Astrocyte (in vitro differentiated cells and primary cell): ENCODE data around the gene SPAG6. TPM values are rescaled to one million over a fixed set of nuclear protein-coding genes. Genes with fewer than 3 reads are reported as not detected.

Experiments
- DNase-seq: peaks from one replicate; pipeline ENCODE4 v3.0.0-alpha.2; 2010; ENCODE audit warnings: low read depth
- FAIRE-seq: peaks from 2 replicates; lab custom pipeline; 2011; peaks lifted over from hg19 to GRCh38; lab: Jason Lieb, UNC
- H2AFZ ChIP-seq: 2 replicates; pipeline ENCODE4 v1.6.0; 2012; ENCODE audit warnings: low read depth, low read length, inconsistent platforms
- H3K27ac ChIP-seq: 2 replicates; pipeline ENCODE4 v1.5.1; 2011; ENCODE audit warnings: low read depth, low read length, inconsistent platforms
- H3K27me3 ChIP-seq: 2 replicates; pipeline ENCODE4 v1.6.0; 2011; ENCODE audit warnings: low read length, inconsistent platforms; ENCODE audit not compliant: insufficient read depth
- H3K36me3 ChIP-seq: 2 replicates; pipeline ENCODE4 v1.5.1; 2011; ENCODE audit warnings: low read length, inconsistent platforms; ENCODE audit not compliant: insufficient read depth
- H3K4me1 ChIP-seq: 2 replicates; pipeline ENCODE4 v1.5.1; 2011; ENCODE audit warnings: low read length, inconsistent platforms; ENCODE audit not compliant: insufficient read depth
- H3K4me2 ChIP-seq: 2 replicates; pipeline ENCODE4 v1.6.0; 2012; ENCODE audit warnings: low read length, inconsistent platforms
- H3K4me3 ChIP-seq: 2 replicates; pipeline ENCODE4 v1.5.1; 2011; ENCODE audit warnings: low read depth, mild to moderate bottlenecking, low read length, inconsistent platforms; ENCODE audit not compliant: insufficient read depth
- H3K79me2 ChIP-seq: 2 replicates; pipeline ENCODE4 v1.6.0; 2012; ENCODE audit warnings: mild to moderate bottlenecking, low read length, inconsistent platforms; ENCODE audit not compliant: insufficient read depth
- H3K9ac ChIP-seq: 2 replicates; pipeline ENCODE4 v1.6.0; 2012; ENCODE audit warnings: mild to moderate bottlenecking, low read length, inconsistent platforms
- H3K9me3 ChIP-seq: 2 replicates; pipeline ENCODE4 v1.5.1; 2012; ENCODE audit warnings: low read depth, mild to moderate bottlenecking, low read length, inconsistent platforms; ENCODE audit not compliant: insufficient read depth
- H4K20me1 ChIP-seq: 2 replicates; pipeline ENCODE4 v1.6.0; 2012; ENCODE audit warnings: low read length, inconsistent platforms; ENCODE audit not compliant: insufficient read depth
- H3K27ac Mint-ChIP-seq: one replicate; pipeline ENCODE4 v1.8.0; 2021; ENCODE audit warnings: mild to moderate bottlenecking, mixed read lengths; ENCODE audit not compliant: unreplicated experiment
- H3K27me3 Mint-ChIP-seq: one replicate; pipeline ENCODE4 v1.8.0; 2021; ENCODE audit warnings: low read depth, mixed read lengths; ENCODE audit not compliant: unreplicated experiment
- H3K36me3 Mint-ChIP-seq: one replicate; pipeline ENCODE4 v1.8.0; 2021; ENCODE audit warnings: low read depth, mixed read lengths; ENCODE audit not compliant: unreplicated experiment
- H3K4me1 Mint-ChIP-seq: one replicate; pipeline ENCODE4 v1.8.0; 2021; ENCODE audit warnings: low read depth, mixed read lengths; ENCODE audit not compliant: unreplicated experiment
- H3K4me3 Mint-ChIP-seq: one replicate; pipeline ENCODE4 v1.8.0; 2021; ENCODE audit warnings: mild to moderate bottlenecking, moderate library complexity, mixed read lengths; ENCODE audit not compliant: unreplicated experiment
- H3K9me3 Mint-ChIP-seq: one replicate; pipeline ENCODE4 v1.8.0; 2021; ENCODE audit warnings: mild to moderate bottlenecking, mixed read lengths; ENCODE audit not compliant: unreplicated experiment
- EZH2 ChIP-seq: IDR thresholded peaks from 2 replicates; pipeline ENCODE4 v1.6.1; 2012; ENCODE audit warnings: mild to moderate bottlenecking, low read length, inconsistent platforms; ENCODE audit not compliant: insufficient read depth
- total RNA-seq: library from RNA; stranded (reverse); gene quantifications from 2 replicates; pipeline ENCODE4 v1.2.1, GENCODE V29; 2021
- TF ChIP-seq, protein P1 (sequence below): IDR thresholded peaks from 2 replicates; pipeline ENCODE4 v1.5.1; 2011; ENCODE audit warnings: low read depth, mild to moderate bottlenecking, inconsistent platforms, low read length, moderate library complexity; ENCODE audit not compliant: insufficient read depth

Gene SPAG6
- total RNA-seq, 1 donor from 2014 or later, result not detected

- Histone ChIP-seq H3K4me1 (peaks cover 8% of the 10 kb centered on the region), H3K9me3 (peaks cover 4% of the 10 kb centered on the region), H3K4me3 (no peak overlapping the region), H3K79me2 (no peaks in the 10 kb centered on the region), H3K27ac (no peak overlapping the region), H3K27me3 (peaks cover 69% of the 10 kb centered on the region), H3K36me3 (no peaks in the 10 kb centered on the region), H2AFZ (no peak overlapping the region), H4K20me1 (no peaks in the 10 kb centered on the region), H3K9ac (no peak overlapping the region), H3K4me2 (no peak overlapping the region)
- Mint-ChIP-seq H3K9me3 (peaks cover 14% of the 10 kb centered on the region), H3K36me3 (peaks cover 4% of the 10 kb centered on the region), H3K4me3 (no peak overlapping the region), H3K4me1 (peaks cover 3% of the 10 kb centered on the region), H3K27me3 (peaks cover 69% of the 10 kb centered on the region), H3K27ac (no peak overlapping the region)
- no peak for FAIRE-seq
- TF ChIP-seq, protein P1, sequence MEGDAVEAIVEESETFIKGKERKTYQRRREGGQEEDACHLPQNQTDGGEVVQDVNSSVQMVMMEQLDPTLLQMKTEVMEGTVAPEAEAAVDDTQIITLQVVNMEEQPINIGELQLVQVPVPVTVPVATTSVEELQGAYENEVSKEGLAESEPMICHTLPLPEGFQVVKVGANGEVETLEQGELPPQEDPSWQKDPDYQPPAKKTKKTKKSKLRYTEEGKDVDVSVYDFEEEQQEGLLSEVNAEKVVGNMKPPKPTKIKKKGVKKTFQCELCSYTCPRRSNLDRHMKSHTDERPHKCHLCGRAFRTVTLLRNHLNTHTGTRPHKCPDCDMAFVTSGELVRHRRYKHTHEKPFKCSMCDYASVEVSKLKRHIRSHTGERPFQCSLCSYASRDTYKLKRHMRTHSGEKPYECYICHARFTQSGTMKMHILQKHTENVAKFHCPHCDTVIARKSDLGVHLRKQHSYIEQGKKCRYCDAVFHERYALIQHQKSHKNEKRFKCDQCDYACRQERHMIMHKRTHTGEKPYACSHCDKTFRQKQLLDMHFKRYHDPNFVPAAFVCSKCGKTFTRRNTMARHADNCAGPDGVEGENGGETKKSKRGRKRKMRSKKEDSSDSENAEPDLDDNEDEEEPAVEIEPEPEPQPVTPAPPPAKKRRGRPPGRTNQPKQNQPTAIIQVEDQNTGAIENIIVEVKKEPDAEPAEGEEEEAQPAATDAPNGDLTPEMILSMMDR, result no peak
- TF ChIP-seq EZH2, result no peak
- no peak for DNase-seq
Measured at GRCh38 chr10:22344249-22344648, 1.0 kb upstream of the SPAG6 start.

DNA sequence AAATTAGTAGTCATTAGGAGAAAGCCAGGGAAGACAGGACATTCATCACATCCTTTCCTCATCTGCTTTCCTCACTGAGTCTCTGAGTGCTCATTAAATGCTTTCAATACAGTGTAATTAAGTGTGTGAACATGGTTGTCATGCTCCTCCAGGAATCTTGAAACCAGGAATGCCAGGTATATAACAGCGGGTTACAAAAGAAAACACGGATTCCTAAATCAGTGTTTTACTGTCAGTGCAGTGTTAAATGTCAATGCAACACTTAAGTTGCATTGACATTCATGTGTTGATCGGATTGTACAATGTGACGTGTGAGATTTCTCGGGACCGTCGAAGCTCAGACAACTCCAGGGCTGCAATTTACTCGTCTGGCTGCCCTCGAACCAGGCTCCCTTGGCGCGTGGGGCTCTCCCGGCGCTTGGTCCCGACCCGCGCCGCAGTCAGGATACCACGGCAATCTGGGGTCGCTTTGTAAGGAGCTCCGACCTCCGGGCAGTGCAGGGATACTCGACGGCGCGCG, 455 bp upstream of the SPAG6 start:
- Mint-ChIP-seq H3K4me1 (peaks cover 3% of the 10 kb centered on the region), H3K9me3 (peaks cover 14% of the 10 kb centered on the region), H3K4me3 (no peak overlapping the region), H3K36me3 (peaks cover 4% of the 10 kb centered on the region), H3K27me3 (peaks cover 64% of the 10 kb centered on the region), H3K27ac (no peak overlapping the region)
- H3K36me3 ChIP-seq, result no peaks in the 10 kb centered on the region
- peaks cover 66% of the 10 kb centered on the region for H3K27me3 ChIP-seq
- H2AFZ ChIP-seq, result peak overlapping the region; percentile 54
- DNase-seq (no peak), FAIRE-seq (no peak)
- TF ChIP-seq EZH2, result no peak
- TF ChIP-seq, protein P1, result no peak
- H3K4me2 ChIP-seq, result peak overlapping the region; percentile 42
- H4K20me1 ChIP-seq, result no peaks in the 10 kb centered on the region
- H3K4me3 ChIP-seq, result no peak overlapping the region
- peaks cover 8% of the 10 kb centered on the region for H3K4me1 ChIP-seq
- H3K27ac ChIP-seq, result no peak overlapping the region
- no peak overlapping the region for H3K9ac ChIP-seq
- H3K9me3 ChIP-seq, result peaks cover 4% of the 10 kb centered on the region
- no peaks in the 10 kb centered on the region for H3K79me2 ChIP-seq

- peaks cover 4% of the 10 kb centered on the region for H3K9me3 ChIP-seq
- peaks cover 68% of the 10 kb centered on the region for H3K27me3 ChIP-seq
- no peak overlapping the region for H2AFZ ChIP-seq
- H3K4me2 ChIP-seq, result no peak overlapping the region
- H3K79me2 ChIP-seq, result no peaks in the 10 kb centered on the region
- TF ChIP-seq, protein P1, result no peak
- no peak for TF ChIP-seq EZH2
- Mint-ChIP-seq H3K27ac (peak overlapping the region; percentile 59), H3K4me1 (no peaks in the 10 kb centered on the region), H3K27me3 (peaks cover 61% of the 10 kb centered on the region), H3K9me3 (peaks cover 14% of the 10 kb centered on the region), H3K4me3 (peak overlapping the region; percentile 10), H3K36me3 (peaks cover 4% of the 10 kb centered on the region)
- FAIRE-seq (no peak), DNase-seq (no peak)
- no peak overlapping the region for H3K9ac ChIP-seq
- no peak overlapping the region for H3K4me3 ChIP-seq
- H4K20me1 ChIP-seq, result no peaks in the 10 kb centered on the region
- H3K27ac ChIP-seq, result no peak overlapping the region
- peaks cover 6% of the 10 kb centered on the region for H3K4me1 ChIP-seq
- H3K36me3 ChIP-seq, result no peaks in the 10 kb centered on the region
Measured at GRCh38 chr10:22346096-22346661, 883 bp downstream of the SPAG6 start.
